BE2C (cell line): ENCODE results near the gene MINDY4B.

Source experiments
- DNase-seq: peaks from one replicate; pipeline ENCODE4 v3.0.0-alpha.2; 2020
- H3K27me3 ChIP-seq: fragments of 250-450 bp; sonication (Bioruptor Pico); 2 replicates; pipeline ENCODE4 v1.5.1; 2020; ENCODE audit warnings: mild to moderate bottlenecking
- H3K36me3 ChIP-seq: fragments of 250-450 bp; sonication (Bioruptor Pico); 2 replicates; pipeline ENCODE4 v1.5.1; 2020; ENCODE audit warnings: mild to moderate bottlenecking
- H3K4me1 ChIP-seq: fragments of 250-450 bp; sonication (Bioruptor Pico); 2 replicates; pipeline ENCODE4 v1.5.1; 2020
- H3K4me3 ChIP-seq: 2 replicates; pipeline ENCODE4 v1.5.1; 2011; ENCODE audit warnings: low read depth, low read length
- H3K9me3 ChIP-seq: fragments of 250-450 bp; sonication (Bioruptor Pico); 2 replicates; pipeline ENCODE4 v1.5.1; 2020
- CTCF ChIP-seq: IDR thresholded peaks from 2 replicates; pipeline ENCODE4 v1.5.1; 2012; ENCODE audit warnings: mild to moderate bottlenecking, low read depth, low read length

MINDY4B gene

GRCh38 chr3:150830745-150831144, 74.5 kb downstream of the MINDY4B start:
- Histone ChIP-seq H3K9me3 (no peaks in the 10 kb centered on the region), H3K4me1 (no peaks in the 10 kb centered on the region), H3K36me3 (no peaks in the 10 kb centered on the region), H3K4me3 (no peak overlapping the region), H3K27me3 (no peaks in the 10 kb centered on the region)
- no peak for DNase-seq
- TF ChIP-seq CTCF: no peak

GRCh38 chr3:150830094-150830681, 75.1 kb downstream of the MINDY4B start:
- Histone ChIP-seq H3K36me3 (no peaks in the 10 kb centered on the region), H3K4me3 (no peak overlapping the region), H3K27me3 (no peaks in the 10 kb centered on the region), H3K4me1 (no peaks in the 10 kb centered on the region), H3K9me3 (no peaks in the 10 kb centered on the region)
- peak; percentile 31 for DNase-seq
- peak; percentile 61 for TF ChIP-seq CTCF

GRCh38 chr3:150829408-150829807, 75.8 kb downstream of the MINDY4B start:
- H3K36me3 ChIP-seq: no peaks in the 10 kb centered on the region

GRCh38 chr3:150828997-150829396, 76.2 kb downstream of the MINDY4B start:
- H3K4me1 ChIP-seq: no peaks in the 10 kb centered on the region
- no peaks in the 10 kb centered on the region for H3K27me3 ChIP-seq
- no peak for DNase-seq
- no peaks in the 10 kb centered on the region for H3K36me3 ChIP-seq
- TF ChIP-seq CTCF: no peak
- no peaks in the 10 kb centered on the region for H3K9me3 ChIP-seq
- H3K4me3 ChIP-seq: no peak overlapping the region

More at GRCh38 chr3:150829408-150829807, 75.8 kb downstream of the MINDY4B start:
- DNase-seq: no peak
- Histone ChIP-seq H3K9me3 (no peaks in the 10 kb centered on the region), H3K4me1 (no peaks in the 10 kb centered on the region), H3K27me3 (no peaks in the 10 kb centered on the region), H3K4me3 (no peak overlapping the region)
- TF ChIP-seq CTCF: no peak

- Histone ChIP-seq H3K27me3 (no peaks in the 10 kb centered on the region), H3K36me3 (no peaks in the 10 kb centered on the region), H3K4me1 (no peaks in the 10 kb centered on the region), H3K4me3 (no peak overlapping the region), H3K9me3 (no peaks in the 10 kb centered on the region)
- no peak for TF ChIP-seq CTCF
- no peak for DNase-seq
Observed at GRCh38 chr3:150828261-150828660, 77.0 kb downstream of the MINDY4B start.

- Histone ChIP-seq H3K27me3 (no peaks in the 10 kb centered on the region), H3K4me3 (no peak overlapping the region), H3K9me3 (no peaks in the 10 kb centered on the region), H3K4me1 (no peaks in the 10 kb centered on the region), H3K36me3 (no peaks in the 10 kb centered on the region)
- no peak for TF ChIP-seq CTCF
- DNase-seq: no peak
Observed at GRCh38 chr3:150826466-150827282, 78.6 kb downstream of the MINDY4B start.
